Stomach (tissue), 4 donors: Measurements from ENCODE around the gene SH3BP2.

ENCODE experiments used
- CTCF ChIP-seq, 7 experiments: fragments of 450-650 bp in 4 of 7; fragments of 200-600 bp in 3 of 7; sonication (generic) in 3 of 7; IDR thresholded peaks; one replicate each; pipeline ENCODE4 v1.5.1; 2016 to 2019; ENCODE audit warnings: antibody characterized with exemption in 7 of 7, control low read depth in 2 of 7, mild to moderate bottlenecking in 1 of 7
- POLR2A ChIP-seq, 4 donors: fragments of 450-650 bp; IDR thresholded peaks; one replicate each; pipeline ENCODE4 v1.6.1; 2016; ENCODE audit warnings: antibody characterized with exemption in 4 of 4, control low read depth in 2 of 4, mild to moderate bottlenecking in 1 of 4, moderate library complexity in 1 of 4

DNA sequence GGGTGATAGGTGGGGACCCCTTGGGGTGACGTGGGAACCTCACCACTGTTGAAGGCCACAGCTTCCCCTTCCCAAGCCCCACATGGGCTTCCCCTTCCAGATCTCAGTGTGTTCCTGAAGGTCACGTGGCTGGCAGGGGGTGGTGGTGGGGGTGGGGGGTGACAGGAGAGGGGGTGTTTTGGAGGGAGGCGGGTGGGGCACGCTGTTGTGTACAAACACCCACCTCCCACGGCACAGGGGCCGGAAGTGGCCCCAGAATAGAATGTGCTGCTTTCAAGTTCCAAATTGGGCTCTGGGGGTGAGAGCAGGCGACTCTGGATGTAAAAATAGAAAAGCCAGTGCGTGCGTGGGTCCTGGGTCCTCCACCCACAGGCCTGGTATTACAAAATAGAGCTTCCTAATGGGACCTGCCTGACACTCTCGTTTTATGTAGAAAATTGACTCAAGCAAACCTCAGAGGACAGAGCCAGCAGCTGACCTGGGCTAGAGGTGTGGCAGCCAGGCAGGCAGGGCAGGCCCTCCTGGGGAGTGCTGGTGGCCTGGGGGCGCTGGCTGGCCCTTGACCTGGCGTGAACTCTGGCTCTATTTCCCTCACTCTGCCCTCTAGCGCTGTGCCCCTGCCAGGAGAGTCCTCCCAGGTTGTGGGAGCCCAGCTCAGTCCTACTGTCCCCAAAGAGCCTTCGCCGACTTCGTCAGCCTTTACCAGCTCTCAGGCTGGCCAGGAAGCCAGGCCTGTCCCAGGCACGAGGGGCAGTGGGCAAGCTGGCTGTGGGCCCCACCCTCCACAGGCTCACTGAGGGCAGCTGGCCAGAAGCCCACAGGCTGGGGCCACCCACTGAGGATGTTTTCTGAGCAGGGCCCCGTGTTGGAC, 5.4 kb upstream of the SH3BP2 start:
- TF ChIP-seq CTCF (IDR thresholded peaks at IDR 0.05) (no peak), POLR2A (IDR thresholded peaks at IDR 0.05) (no peak)
